ENCODE data around the gene EYS. TPM values are rescaled to one million over a fixed set of nuclear protein-coding genes. Genes with fewer than 3 reads are reported as not detected.

EYS gene
- total and polyA plus RNA-seq, 2 of the 8 experiments (the other 6 are each of a cell fraction or from before 2014, with no cell fraction given), result 0.05 to 0.13 TPM

GRCh38 chr6:65531533-65531932, 175.5 kb downstream of the EYS start:
- H4K20me1 ChIP-seq (replicated peaks in 1 of 2; ENCODE audit: control insufficient read depth in 1 of 2, insufficient read depth in 2 of 2, low read length in 2 of 2), result no peaks in the 10 kb centered on the region
- H3K23me2 ChIP-seq (ENCODE audit: low read depth, low read length), result no peaks in the 10 kb centered on the region
- no peak overlapping the region for H2BK12ac ChIP-seq (ENCODE audit: low read depth, low read length)
- H3K9me3 ChIP-seq (ENCODE audit: insufficient read depth in 2 of 2, low read depth in 1 of 2, low read length in 1 of 2), result no peaks in the 10 kb centered on the region
- H3K23ac ChIP-seq (ENCODE audit: insufficient read length), result no peak overlapping the region
- DNase-seq (ENCODE audit: low read depth in 1 of 2, low spot score in 2 of 2) (no peak), FAIRE-seq (no peak)
- POLR2A ChIA-PET (ENCODE audit: partially characterized antibody), result no interaction called here
- no peak overlapping the region for H2BK120ac ChIP-seq (replicated peaks; ENCODE audit: low read depth, low read length)
- no peak overlapping the region for H2BK15ac ChIP-seq (ENCODE audit: low read length)
- no peak overlapping the region for H3K4me2 ChIP-seq (ENCODE audit: insufficient read depth in 1 of 2, low read depth in 2 of 2, low read length in 2 of 2)
- H4K5ac ChIP-seq (ENCODE audit: insufficient read length, low read depth, low read length), result no peak overlapping the region
- no peak overlapping the region for H3K4ac ChIP-seq (replicated peaks; ENCODE audit: insufficient read length, low read depth, low read length)
- no peak overlapping the region for H4K91ac ChIP-seq (replicated peaks; ENCODE audit: insufficient read length, low read length)
- no peak overlapping the region for H2AK5ac ChIP-seq (ENCODE audit: low read depth, low read length)
- H3K4me3 ChIP-seq (ENCODE audit: extremely low read depth in 1 of 4, insufficient read depth in 2 of 4, low read depth in 3 of 4, low read length in 4 of 4), result no peak overlapping the region
- no peak overlapping the region for H3K9ac ChIP-seq (replicated peaks in 1 of 4; ENCODE audit: extremely low read depth in 1 of 4, low read depth in 3 of 4, low read length in 3 of 4)
- no peak overlapping the region for H3K27ac ChIP-seq (ENCODE audit: low read depth, low read length)
- H3K56ac ChIP-seq (replicated peaks; ENCODE audit: insufficient read length, low read depth, low read length), result no peak overlapping the region
- no peak overlapping the region for H2BK5ac ChIP-seq (ENCODE audit: low read depth, low read length)
- no peaks in the 10 kb centered on the region for H3K36me3 ChIP-seq (ENCODE audit: control insufficient read depth in 2 of 4, insufficient read depth in 4 of 4, low read length in 3 of 4)
- CTCF ChIA-PET (ENCODE audit: partially characterized antibody), result no interaction called here
- no peaks in the 10 kb centered on the region for H3K79me1 ChIP-seq (ENCODE audit: low read depth, low read length)
- WGBS, 2 experiments (ENCODE audit: extremely low coverage in 1 of 2, insufficient coverage in 1 of 2, insufficient read length in 1 of 2, insufficient replicate concordance in 2 of 2, low coverage in 1 of 2, low lambda C conversion rate in 2 of 2, missing lambda C conversion rate in 1 of 2), result 94% methylated on average over 3 of the region's 3 CpGs; no CpG with 5 or more reads in 1 of the 2 experiments
- H4K8ac ChIP-seq (ENCODE audit: extremely low read depth, insufficient read depth, low read length), result no peak overlapping the region
- no peak overlapping the region for H2BK20ac ChIP-seq (ENCODE audit: low read length)
- H3K4me1 ChIP-seq (replicated peaks in 1 of 4; ENCODE audit: control insufficient read depth in 3 of 4, insufficient read depth in 4 of 4, low read length in 3 of 4), result no peaks in the 10 kb centered on the region
- no peak overlapping the region for H2AFZ ChIP-seq (ENCODE audit: low read length)
- no peak overlapping the region for H3K14ac ChIP-seq (ENCODE audit: insufficient read length)
- peaks cover 0 to 1% (median 0%) of the 10 kb centered on the region in 4 experiments; a peak in 1 of 7 replicates for H3K27me3 ChIP-seq (replicated peaks in 1 of 4; ENCODE audit: control insufficient read depth in 3 of 4, extremely low read depth in 1 of 4, insufficient read depth in 3 of 4, low read length in 3 of 4)
- no peaks in the 10 kb centered on the region for H3K79me2 ChIP-seq (ENCODE audit: control insufficient read depth in 1 of 2, insufficient read depth in 2 of 2, low read length in 2 of 2)
- no peak overlapping the region for H3K18ac ChIP-seq (ENCODE audit: extremely low read depth, low read length)
- no peak for TF ChIP-seq KDM1A (IDR thresholded peaks at IDR 0.05; ENCODE audit: borderline replicate concordance, low read length)
- TF ChIP-seq GTF2F1 (IDR thresholded peaks at IDR 0.05; ENCODE audit: borderline replicate concordance, low read depth, low read length), result no peak
- no peak for TF ChIP-seq SRF (IDR thresholded peaks at IDR 0.05; ENCODE audit: low read depth, low read length)
- TF ChIP-seq CTBP2 (IDR thresholded peaks at IDR 0.05; ENCODE audit: borderline replicate concordance, insufficient read depth, insufficient read length, low read length), result no peak
- no peak for TF ChIP-seq SIX5 (IDR thresholded peaks at IDR 0.05; ENCODE audit: low read depth, low read length)
- TF ChIP-seq GABPA (IDR thresholded peaks at IDR 0.05; ENCODE audit: borderline replicate concordance, insufficient read depth, low read length), result no peak
- TF ChIP-seq EZH2 (IDR thresholded peaks at IDR 0.05; ENCODE audit: low read depth, low read length, severe bottlenecking), result no peak
- TF ChIP-seq POLR2A (IDR thresholded peaks at IDR 0.05; ENCODE audit: control extremely low read depth in 1 of 2, low read depth in 2 of 2, low read length in 2 of 2), result no peak
- TF ChIP-seq RNF2 (IDR thresholded peaks at IDR 0.05; ENCODE audit: borderline replicate concordance, low read depth, low read length, missing control alignments, poor library complexity, severe bottlenecking), result no peak
- TF ChIP-seq SP4 (IDR thresholded peaks at IDR 0.05; ENCODE audit: low read length), result no peak
- no peak for TF ChIP-seq KDM5A (IDR thresholded peaks at IDR 0.05; ENCODE audit: low read length)
- TF ChIP-seq ATF3 (IDR thresholded peaks at IDR 0.05; ENCODE audit: insufficient read depth, low read depth, low read length), result no peak
- TF ChIP-seq TCF12 (IDR thresholded peaks at IDR 0.05; ENCODE audit: low read depth, low read length), result no peak
- TF ChIP-seq PHF8 (conservative IDR thresholded peaks at IDR 0.05; ENCODE audit: low read depth, low read length), result no peak
- TF ChIP-seq ASH2L (IDR thresholded peaks at IDR 0.05; ENCODE audit: low read length), result no peak

Data from H1 (cell line).